Type B pancreatic cell (in vitro differentiated cells): Measurements from ENCODE around the gene PIK3C3. TPM values are rescaled to one million over a fixed set of nuclear protein-coding genes. Genes with fewer than 3 reads are reported as not detected.

ENCODE experiments used
- DNase-seq: peaks from one replicate; pipeline ENCODE4 v3.0.0; 2021; ENCODE audit warnings: mixed read lengths; ENCODE audit not compliant: unreplicated experiment; ENCODE audit errors: extremely low spot score
- H3K27ac Mint-ChIP-seq: 2 replicates; pipeline ENCODE4 v1.8.0; 2021; ENCODE audit warnings: mild to moderate bottlenecking, mixed read lengths
- H3K27me3 Mint-ChIP-seq: 2 replicates; pipeline ENCODE4 v1.8.0; 2021; ENCODE audit warnings: mixed read lengths
- H3K36me3 Mint-ChIP-seq: 2 replicates; pipeline ENCODE4 v1.8.0; 2021; ENCODE audit warnings: mixed read lengths
- H3K4me1 Mint-ChIP-seq: one replicate; pipeline ENCODE4 v1.8.0; 2021; ENCODE audit warnings: mixed read lengths; ENCODE audit not compliant: unreplicated experiment
- H3K4me3 Mint-ChIP-seq: 2 replicates; pipeline ENCODE4 v1.8.0; 2021; ENCODE audit warnings: mild to moderate bottlenecking, mixed read lengths
- H3K9me3 Mint-ChIP-seq: 2 replicates; pipeline ENCODE4 v1.8.0; 2021; ENCODE audit warnings: mixed read lengths
- total RNA-seq: library from RNA; stranded (reverse); gene quantifications from 2 replicates; pipeline ENCODE4 v1.2.1, GENCODE V29; 2021; ENCODE audit warnings: low replicate concordance
- TF ChIP-seq, protein P1 (sequence below): fragments of 200-600 bp; sonication (generic); conservative IDR thresholded peaks from 2 replicates; pipeline ENCODE4 v1.5.0; 2021; ENCODE audit warnings: antibody characterized with exemption, mild to moderate bottlenecking

The PIK3C3 gene
- total RNA-seq, 1 donor from 2014 or later = 58.6 TPM

DNA sequence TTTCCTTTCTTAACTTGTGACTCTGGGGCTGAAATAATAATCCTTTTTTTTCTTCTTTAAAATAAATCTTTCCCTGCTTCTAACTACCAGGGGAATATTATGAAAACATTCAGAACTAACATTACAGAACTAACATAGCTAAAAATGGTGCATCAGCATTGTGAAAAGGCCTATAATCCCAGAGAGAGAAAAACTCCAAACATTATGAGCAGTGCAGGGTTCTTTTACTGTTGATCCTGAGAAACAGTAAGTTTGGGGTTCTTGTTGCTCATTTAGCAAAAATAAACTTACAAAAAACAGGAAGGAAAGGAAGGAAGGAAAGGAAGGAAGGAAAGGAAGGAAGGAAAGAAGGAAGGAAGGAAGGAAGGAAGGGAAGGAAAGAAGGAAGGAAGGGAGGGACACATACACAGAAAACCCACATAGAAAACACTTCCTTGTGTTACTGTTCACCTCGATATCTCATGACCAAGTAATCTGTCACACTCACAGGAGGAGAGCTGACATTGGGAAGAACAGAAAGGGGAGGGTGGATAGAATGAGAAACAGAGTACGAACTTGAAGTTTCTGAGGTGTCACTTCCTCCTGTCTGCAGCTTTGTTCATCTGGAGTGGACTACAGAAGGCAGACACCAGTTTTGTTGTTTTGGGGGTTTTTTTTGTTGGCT is 18.4 kb upstream of the PIK3C3 start:
- Mint-ChIP-seq H3K27ac (peak overlapping the region; percentile 49), H3K4me3 (peak overlapping the region; percentile 52), H3K9me3 (no peaks in the 10 kb centered on the region), H3K36me3 (no peaks in the 10 kb centered on the region), H3K4me1 (peaks cover 26% of the 10 kb centered on the region), H3K27me3 (no peaks in the 10 kb centered on the region)
- DNase-seq = no peak
- TF ChIP-seq, protein P1, sequence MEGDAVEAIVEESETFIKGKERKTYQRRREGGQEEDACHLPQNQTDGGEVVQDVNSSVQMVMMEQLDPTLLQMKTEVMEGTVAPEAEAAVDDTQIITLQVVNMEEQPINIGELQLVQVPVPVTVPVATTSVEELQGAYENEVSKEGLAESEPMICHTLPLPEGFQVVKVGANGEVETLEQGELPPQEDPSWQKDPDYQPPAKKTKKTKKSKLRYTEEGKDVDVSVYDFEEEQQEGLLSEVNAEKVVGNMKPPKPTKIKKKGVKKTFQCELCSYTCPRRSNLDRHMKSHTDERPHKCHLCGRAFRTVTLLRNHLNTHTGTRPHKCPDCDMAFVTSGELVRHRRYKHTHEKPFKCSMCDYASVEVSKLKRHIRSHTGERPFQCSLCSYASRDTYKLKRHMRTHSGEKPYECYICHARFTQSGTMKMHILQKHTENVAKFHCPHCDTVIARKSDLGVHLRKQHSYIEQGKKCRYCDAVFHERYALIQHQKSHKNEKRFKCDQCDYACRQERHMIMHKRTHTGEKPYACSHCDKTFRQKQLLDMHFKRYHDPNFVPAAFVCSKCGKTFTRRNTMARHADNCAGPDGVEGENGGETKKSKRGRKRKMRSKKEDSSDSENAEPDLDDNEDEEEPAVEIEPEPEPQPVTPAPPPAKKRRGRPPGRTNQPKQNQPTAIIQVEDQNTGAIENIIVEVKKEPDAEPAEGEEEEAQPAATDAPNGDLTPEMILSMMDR = no peak

DNA sequence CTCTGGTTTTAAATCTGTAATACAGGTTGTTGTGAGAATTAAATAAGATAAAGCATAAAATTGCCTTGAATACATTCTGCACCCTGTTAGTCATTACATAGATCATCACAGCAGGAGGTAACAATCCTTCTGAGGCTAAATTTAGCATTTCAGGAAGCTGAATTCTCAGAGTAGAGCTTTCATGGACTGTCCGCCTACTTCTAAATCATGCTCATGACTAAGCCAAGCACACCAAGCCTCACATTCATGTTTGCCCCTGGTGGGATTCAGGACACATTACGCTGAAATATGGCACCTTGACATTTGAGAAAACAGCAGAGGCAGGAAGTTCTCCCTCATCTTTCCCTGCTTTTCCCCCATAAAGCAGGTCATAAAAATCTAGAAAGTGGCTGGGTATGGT is 16.6 kb upstream of the PIK3C3 start:
- TF ChIP-seq, protein P1 = peak; percentile 16
- Mint-ChIP-seq H3K27ac (no peak overlapping the region), H3K4me3 (no peak overlapping the region), H3K9me3 (no peaks in the 10 kb centered on the region), H3K27me3 (no peaks in the 10 kb centered on the region), H3K4me1 (peaks cover 26% of the 10 kb centered on the region), H3K36me3 (no peaks in the 10 kb centered on the region)
- no peak for DNase-seq

DNA sequence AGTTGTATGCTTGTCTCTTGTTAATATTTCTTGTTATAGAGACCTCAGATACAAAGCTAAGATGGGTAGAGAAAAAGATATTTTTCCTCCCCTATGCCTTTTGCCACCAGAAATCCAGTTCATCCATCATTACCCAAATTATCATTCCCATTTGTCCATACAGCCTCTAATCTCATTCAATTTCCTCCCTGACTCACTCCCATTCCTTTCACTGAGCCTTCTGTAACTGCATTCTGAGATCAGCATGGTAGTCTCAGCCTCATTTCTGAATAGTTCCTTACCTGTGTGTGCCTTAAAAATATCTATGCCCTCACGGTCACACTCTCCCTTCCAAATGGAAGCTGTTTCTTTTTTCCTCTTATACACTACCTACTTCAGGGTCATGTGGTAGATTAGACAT is 15.7 kb upstream of the PIK3C3 start:
- DNase-seq = no peak
- no peaks in the 10 kb centered on the region for H3K9me3 Mint-ChIP-seq
- no peak overlapping the region for H3K4me3 Mint-ChIP-seq
- H3K36me3 Mint-ChIP-seq = no peaks in the 10 kb centered on the region
- TF ChIP-seq, protein P1 = no peak
- H3K4me1 Mint-ChIP-seq = peaks cover 26% of the 10 kb centered on the region
- no peak overlapping the region for H3K27ac Mint-ChIP-seq
- H3K27me3 Mint-ChIP-seq = no peaks in the 10 kb centered on the region

DNA sequence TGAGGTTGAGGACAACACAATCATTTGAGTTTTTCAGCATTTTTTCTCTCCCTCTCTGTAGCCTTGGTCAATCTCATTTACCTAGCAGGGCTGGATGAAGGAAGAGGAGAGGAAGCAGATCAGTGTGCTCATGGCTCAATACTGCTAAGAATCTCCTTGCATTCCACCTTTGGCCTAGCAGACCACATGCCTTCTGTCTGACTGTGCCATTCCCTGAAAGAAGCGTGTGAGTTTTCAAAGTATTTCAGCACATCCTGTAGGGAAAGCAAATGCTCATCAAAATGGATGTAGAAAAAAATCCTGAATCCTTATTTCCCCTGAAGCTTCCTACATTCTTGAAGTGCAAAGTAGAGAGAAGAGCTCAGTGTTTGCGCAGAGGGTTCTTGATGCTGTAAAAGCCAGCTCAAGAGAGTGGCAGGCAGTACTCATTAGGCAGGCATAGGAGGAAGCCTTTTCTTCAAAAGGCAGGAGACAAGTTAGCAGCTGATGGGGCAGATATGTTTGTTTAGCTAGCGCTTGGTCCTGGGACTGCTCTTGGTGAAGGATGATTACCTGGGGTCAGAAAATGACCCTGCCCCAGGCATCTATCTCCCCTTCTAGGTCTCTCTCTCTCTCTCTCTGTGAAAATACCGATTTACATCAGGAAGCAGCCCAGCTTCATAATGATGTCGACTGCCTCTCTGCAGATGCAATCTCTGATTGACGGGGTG is 14.4 kb upstream of the PIK3C3 start:
- H3K36me3 Mint-ChIP-seq = no peaks in the 10 kb centered on the region
- H3K4me3 Mint-ChIP-seq = no peak overlapping the region
- H3K4me1 Mint-ChIP-seq = peaks cover 26% of the 10 kb centered on the region
- DNase-seq = no peak
- H3K27me3 Mint-ChIP-seq = no peaks in the 10 kb centered on the region
- peak overlapping the region; percentile 70 for H3K27ac Mint-ChIP-seq
- TF ChIP-seq, protein P1 = no peak
- no peaks in the 10 kb centered on the region for H3K9me3 Mint-ChIP-seq

DNA sequence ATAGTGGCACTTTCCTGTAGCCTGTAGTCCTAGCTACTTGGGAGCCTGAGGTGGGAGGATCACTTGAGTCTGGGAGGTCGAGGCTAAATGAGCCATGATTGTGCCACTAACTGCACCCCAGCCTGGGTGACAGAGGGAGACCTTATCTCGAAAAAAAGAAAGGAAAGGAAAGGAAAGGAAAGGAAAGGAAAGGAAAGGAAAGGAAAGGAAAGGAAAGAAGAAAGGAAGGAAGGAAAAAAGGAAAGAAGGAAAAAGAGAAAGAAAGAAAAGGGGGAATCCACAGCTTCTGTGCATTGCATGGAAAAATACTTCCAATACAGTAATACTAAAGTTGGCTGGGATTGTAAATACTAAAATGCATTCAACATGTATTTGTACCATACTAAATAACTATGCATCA is 12.8 kb upstream of the PIK3C3 start:
- TF ChIP-seq, protein P1 = no peak
- H3K27me3 Mint-ChIP-seq = peaks cover 6% of the 10 kb centered on the region
- no peaks in the 10 kb centered on the region for H3K36me3 Mint-ChIP-seq
- no peak overlapping the region for H3K4me3 Mint-ChIP-seq
- DNase-seq = no peak
- peaks cover 15% of the 10 kb centered on the region for H3K4me1 Mint-ChIP-seq
- no peaks in the 10 kb centered on the region for H3K9me3 Mint-ChIP-seq
- no peak overlapping the region for H3K27ac Mint-ChIP-seq
